Progenitor cell of endocrine pancreas (in vitro differentiated cells): Measurements from ENCODE around the gene POLA1. TPM values are rescaled to one million over a fixed set of nuclear protein-coding genes. Genes with fewer than 3 reads are reported as not detected.

Experiments
- DNase-seq: peaks from one replicate; pipeline ENCODE4 v3.0.0; 2021; ENCODE audit warnings: low spot score; ENCODE audit not compliant: unreplicated experiment
- H3K27ac Mint-ChIP-seq: 2 replicates; pipeline ENCODE4 v1.8.0; 2021; ENCODE audit warnings: mild to moderate bottlenecking, moderate library complexity, mixed read lengths
- H3K27me3 Mint-ChIP-seq: 2 replicates; pipeline ENCODE4 v1.8.0; 2021; ENCODE audit warnings: mixed read lengths
- H3K36me3 Mint-ChIP-seq: 2 replicates; pipeline ENCODE4 v1.8.0; 2022; ENCODE audit warnings: mixed read lengths; ENCODE audit not compliant: insufficient read depth
- H3K4me1 Mint-ChIP-seq: 2 replicates; pipeline ENCODE4 v1.8.0; 2021; ENCODE audit warnings: low read depth, mixed read lengths
- H3K4me3 Mint-ChIP-seq: 2 replicates; pipeline ENCODE4 v1.8.0; 2021; ENCODE audit warnings: low read depth, mild to moderate bottlenecking, moderate library complexity, mixed read lengths
- H3K9me3 Mint-ChIP-seq: 2 replicates; pipeline ENCODE4 v1.8.0; 2021; ENCODE audit warnings: low read depth, mixed read lengths
- total RNA-seq: library from RNA; stranded (reverse); gene quantifications from 2 replicates; pipeline ENCODE4 v1.2.1, GENCODE V29; 2021
- TF ChIP-seq, protein P1 (sequence below): fragments of 200-600 bp; sonication (generic); IDR thresholded peaks from one replicate; pipeline ENCODE4 v1.5.0; 2021; ENCODE audit warnings: antibody characterized with exemption, mild to moderate bottlenecking; ENCODE audit not compliant: unreplicated experiment

Gene POLA1
- total RNA-seq, 1 donor from 2014 or later = 44.8 TPM

DNA sequence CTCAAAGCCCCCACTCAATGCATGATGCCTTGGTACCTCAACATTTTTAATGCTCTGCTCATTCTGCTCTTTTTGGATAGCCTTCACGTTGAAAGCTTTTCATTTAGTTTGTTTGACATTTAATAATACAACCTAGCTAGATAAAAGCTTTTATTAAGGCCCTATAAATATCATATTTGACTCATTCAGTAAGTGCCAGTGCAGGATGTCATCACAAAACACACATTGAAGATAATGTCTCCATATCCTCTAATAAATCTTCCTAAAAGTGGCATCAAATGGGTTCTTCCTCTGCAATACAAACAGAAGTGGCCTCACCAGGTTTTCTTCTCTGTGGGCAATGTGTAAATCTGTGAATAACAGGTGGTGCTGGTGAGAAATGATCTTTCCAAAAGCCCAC, 34.6 kb upstream of the POLA1 start:
- Mint-ChIP-seq H3K36me3 (peaks cover 1% of the 10 kb centered on the region), H3K9me3 (no peaks in the 10 kb centered on the region), H3K27ac (no peak overlapping the region), H3K27me3 (no peaks in the 10 kb centered on the region), H3K4me1 (peaks cover 9% of the 10 kb centered on the region), H3K4me3 (no peak overlapping the region)
- DNase-seq = no peak
- TF ChIP-seq, protein P1, sequence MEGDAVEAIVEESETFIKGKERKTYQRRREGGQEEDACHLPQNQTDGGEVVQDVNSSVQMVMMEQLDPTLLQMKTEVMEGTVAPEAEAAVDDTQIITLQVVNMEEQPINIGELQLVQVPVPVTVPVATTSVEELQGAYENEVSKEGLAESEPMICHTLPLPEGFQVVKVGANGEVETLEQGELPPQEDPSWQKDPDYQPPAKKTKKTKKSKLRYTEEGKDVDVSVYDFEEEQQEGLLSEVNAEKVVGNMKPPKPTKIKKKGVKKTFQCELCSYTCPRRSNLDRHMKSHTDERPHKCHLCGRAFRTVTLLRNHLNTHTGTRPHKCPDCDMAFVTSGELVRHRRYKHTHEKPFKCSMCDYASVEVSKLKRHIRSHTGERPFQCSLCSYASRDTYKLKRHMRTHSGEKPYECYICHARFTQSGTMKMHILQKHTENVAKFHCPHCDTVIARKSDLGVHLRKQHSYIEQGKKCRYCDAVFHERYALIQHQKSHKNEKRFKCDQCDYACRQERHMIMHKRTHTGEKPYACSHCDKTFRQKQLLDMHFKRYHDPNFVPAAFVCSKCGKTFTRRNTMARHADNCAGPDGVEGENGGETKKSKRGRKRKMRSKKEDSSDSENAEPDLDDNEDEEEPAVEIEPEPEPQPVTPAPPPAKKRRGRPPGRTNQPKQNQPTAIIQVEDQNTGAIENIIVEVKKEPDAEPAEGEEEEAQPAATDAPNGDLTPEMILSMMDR = no peak

- no peak for DNase-seq
- H3K9me3 Mint-ChIP-seq = no peaks in the 10 kb centered on the region
- TF ChIP-seq, protein P1 = no peak
- H3K27ac Mint-ChIP-seq = no peak overlapping the region
- H3K4me3 Mint-ChIP-seq = no peak overlapping the region
- peaks cover 9% of the 10 kb centered on the region for H3K4me1 Mint-ChIP-seq
- H3K27me3 Mint-ChIP-seq = no peaks in the 10 kb centered on the region
- H3K36me3 Mint-ChIP-seq = peaks cover 1% of the 10 kb centered on the region
These were observed 34.1 kb upstream of the POLA1 start for GRCh38 chrX:24659646-24660045.

DNA sequence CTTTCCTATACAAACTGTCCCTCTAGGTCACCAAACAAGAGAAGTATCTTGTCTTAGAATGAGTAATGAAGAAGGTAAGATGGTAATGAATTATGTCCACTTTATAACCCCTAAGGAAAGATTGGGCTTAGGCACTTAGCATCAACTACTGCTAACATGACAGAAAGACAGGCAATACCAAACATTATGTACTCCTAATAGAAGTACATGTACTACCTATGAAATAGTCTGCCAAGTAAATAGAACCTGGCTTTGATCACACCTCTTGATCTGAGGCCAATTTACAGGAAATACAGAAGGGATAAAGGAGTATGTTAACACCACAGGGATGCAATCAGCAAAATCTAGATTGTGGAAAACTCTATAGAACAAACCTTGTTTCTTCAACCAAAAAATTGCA, 32.4 kb upstream of the POLA1 start:
- no peaks in the 10 kb centered on the region for H3K9me3 Mint-ChIP-seq
- H3K27me3 Mint-ChIP-seq = no peaks in the 10 kb centered on the region
- H3K27ac Mint-ChIP-seq = no peak overlapping the region
- H3K4me3 Mint-ChIP-seq = no peak overlapping the region
- no peak for DNase-seq
- peaks cover 9% of the 10 kb centered on the region for H3K4me1 Mint-ChIP-seq
- peaks cover 2% of the 10 kb centered on the region for H3K36me3 Mint-ChIP-seq
- TF ChIP-seq, protein P1 = no peak

GRCh38 chrX:24662352-24662751, 31.4 kb upstream of the POLA1 start:
- TF ChIP-seq, protein P1 = no peak
- no peak for DNase-seq
- Mint-ChIP-seq H3K9me3 (no peaks in the 10 kb centered on the region), H3K36me3 (peaks cover 4% of the 10 kb centered on the region), H3K27me3 (no peaks in the 10 kb centered on the region), H3K4me3 (no peak overlapping the region), H3K27ac (no peak overlapping the region), H3K4me1 (peaks cover 9% of the 10 kb centered on the region)

DNA sequence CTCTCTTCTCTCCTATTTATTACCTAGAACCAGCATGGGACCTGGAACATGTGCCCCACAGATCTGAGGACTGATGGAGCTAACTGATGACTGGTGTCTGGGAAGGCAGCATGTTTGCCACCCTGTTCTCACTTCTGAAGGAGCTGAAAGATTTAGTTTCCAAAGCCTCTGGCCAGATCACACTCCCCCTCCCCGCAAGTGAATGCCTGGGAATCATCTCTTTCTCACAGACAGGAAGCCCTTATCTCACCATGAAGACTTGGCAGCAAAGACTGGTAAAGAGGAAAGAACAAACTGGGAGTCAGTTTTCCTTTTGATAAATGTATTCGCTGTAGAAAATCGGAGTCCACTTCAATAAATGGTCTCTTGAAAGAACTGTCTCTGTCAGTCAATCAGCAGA, 25.6 kb upstream of the POLA1 start:
- TF ChIP-seq, protein P1 = no peak
- H3K27ac Mint-ChIP-seq = no peak overlapping the region
- H3K4me3 Mint-ChIP-seq = no peak overlapping the region
- no peaks in the 10 kb centered on the region for H3K27me3 Mint-ChIP-seq
- H3K36me3 Mint-ChIP-seq = peaks cover 4% of the 10 kb centered on the region
- DNase-seq = no peak
- no peaks in the 10 kb centered on the region for H3K9me3 Mint-ChIP-seq
- peaks cover 24% of the 10 kb centered on the region for H3K4me1 Mint-ChIP-seq
